ENCODE results near the gene VANGL2. TPM values are rescaled to one million over a fixed set of nuclear protein-coding genes. Genes with fewer than 3 reads are reported as not detected.
A peak's percentile ranks its signal among the peaks of the same experiment; 100 is the strongest.

VANGL2 gene
- total RNA-seq, 4 donors from 2014 or later = 0.20 to 3.7 (median 2.7) TPM

GRCh38 chr1:160432371-160432786 lies 32.0 kb downstream of the VANGL2 start:
- no peaks in the 10 kb centered on the region for H3K36me3 ChIP-seq
- H3K27ac ChIP-seq = peak overlapping the region in 1 of 4 donors; percentile 5
- TF ChIP-seq POLR2A (IDR thresholded peaks at IDR 0.05) = no peak
- TF ChIP-seq CTCF (IDR thresholded peaks at IDR 0.05) = no peak
- TF ChIP-seq POLR2AphosphoS5 (IDR thresholded peaks at IDR 0.05) = no peak
- no peak for TF ChIP-seq EP300 (IDR thresholded peaks at IDR 0.05; ENCODE audit: low read depth)
- H3K9me3 ChIP-seq = no peaks in the 10 kb centered on the region
- no peak for DNase-seq
- H3K4me1 ChIP-seq = peaks cover 3 to 32% (median 7%) of the 10 kb centered on the region in 4 donors
- intact Hi-C loops (cut with DNase I; ENCODE audit: low total_unique reads) (no loop called here), in situ Hi-C loops (cut with MboI; ENCODE audit: low pct_ligation_motif_present in 1 of 4, low pct_unique_long_range_greater_than_20kb in 1 of 4, low sequenced_read_pairs in 3 of 4) (loop anchor here in 2 of 4 donors (10.0 to 25.0 kb wide), 2 partner anchors 112 to 180 kb away; no protein-coding TSS in a partner anchor)
- no peak overlapping the region for H3K4me3 ChIP-seq
- no peaks in the 10 kb centered on the region for H3K27me3 ChIP-seq

- 61 to 70% methylated on average over 2 of the region's 2 CpGs for WGBS, 2 donors (ENCODE audit: low coverage in 1 of 2)
- Histone ChIP-seq H3K9me3 (no peaks in the 10 kb centered on the region), H3K4me3 (no peak overlapping the region), H3K27ac (no peak overlapping the region), H3K36me3 (no peaks in the 10 kb centered on the region), H3K27me3 (no peaks in the 10 kb centered on the region), H3K4me1 (peaks cover 0 to 9% (median 4%) of the 10 kb centered on the region in 4 donors)
- no peak for DNase-seq
- in situ Hi-C loops (cut with MboI; ENCODE audit: low pct_ligation_motif_present in 1 of 4, low pct_unique_long_range_greater_than_20kb in 1 of 4, low sequenced_read_pairs in 3 of 4) = loop anchor here in 2 of 4 donors (10.0 to 25.0 kb wide), 2 partner anchors 108 to 175 kb away; no protein-coding TSS in a partner anchor
- intact Hi-C loops (cut with DNase I; ENCODE audit: low total_unique reads) = no loop called here
- TF ChIP-seq CTCF (IDR thresholded peaks at IDR 0.05) = no peak
- no peak for TF ChIP-seq POLR2A (IDR thresholded peaks at IDR 0.05)
Measured at GRCh38 chr1:160436966-160437365, 36.6 kb downstream of the VANGL2 start.

DNA sequence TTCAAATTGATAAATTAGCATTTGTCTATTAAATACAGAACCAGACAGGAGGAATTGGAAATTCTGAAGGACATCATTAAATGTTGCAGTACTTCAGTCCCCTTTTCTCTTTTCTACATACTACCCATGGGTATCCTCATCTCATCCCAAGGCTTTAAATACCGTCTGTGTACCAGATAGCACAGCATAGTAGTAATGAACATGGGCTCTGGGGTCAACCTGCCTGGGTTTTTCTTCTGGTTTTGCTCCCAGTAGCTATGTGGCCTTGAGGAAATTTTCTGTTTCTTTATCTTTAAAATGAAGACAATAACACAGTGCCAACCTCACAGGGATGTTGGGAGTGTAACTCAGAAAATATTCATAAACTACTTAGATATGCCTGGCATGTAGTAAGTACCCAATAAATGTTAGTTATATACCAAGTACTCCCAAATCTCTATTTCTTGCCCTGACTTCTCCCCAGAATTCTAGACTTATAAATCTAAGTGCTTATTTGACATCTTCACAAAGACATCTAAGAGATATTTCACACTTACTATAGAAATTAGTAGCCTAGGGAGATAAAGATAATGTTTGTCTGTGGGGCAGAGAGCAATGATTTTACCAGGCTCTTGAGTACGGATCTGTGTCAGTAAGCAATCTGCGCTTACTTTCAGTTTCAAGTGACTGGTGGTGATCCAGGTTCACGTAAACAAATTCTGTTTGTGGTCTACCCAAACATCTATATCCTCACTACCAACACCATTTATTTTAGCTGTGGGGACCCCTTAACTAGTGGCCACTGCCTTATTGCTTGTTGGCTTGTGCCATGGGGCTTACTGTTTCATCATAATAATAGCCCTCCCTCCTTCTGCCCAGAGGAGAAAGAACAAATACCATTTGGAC lies 37.3 kb downstream of the VANGL2 start:
- H3K4me1 ChIP-seq = peaks cover 0 to 7% (median 2%) of the 10 kb centered on the region in 4 donors
- WGBS, 2 donors (ENCODE audit: low coverage in 1 of 2) = 37 to 60% methylated on average over 2 to 4 of the region's 4 CpGs
- intact Hi-C loops (cut with DNase I; ENCODE audit: low total_unique reads) (no loop called here), in situ Hi-C loops (cut with MboI; ENCODE audit: low pct_ligation_motif_present in 1 of 4, low pct_unique_long_range_greater_than_20kb in 1 of 4, low sequenced_read_pairs in 3 of 4) (loop anchor here in 2 of 4 donors (10.0 to 25.0 kb wide), 2 partner anchors 107 to 175 kb away; no protein-coding TSS in a partner anchor)
- no peak overlapping the region for H3K4me3 ChIP-seq
- no peak for DNase-seq
- TF ChIP-seq CTCF (IDR thresholded peaks at IDR 0.05) = no peak
- no peak for TF ChIP-seq EP300 (IDR thresholded peaks at IDR 0.05; ENCODE audit: low read depth)
- TF ChIP-seq POLR2A (IDR thresholded peaks at IDR 0.05) = no peak
- TF ChIP-seq POLR2AphosphoS5 (IDR thresholded peaks at IDR 0.05) = no peak
- no peaks in the 10 kb centered on the region for H3K36me3 ChIP-seq
- peak overlapping the region; percentile 10 to 53 (median 46) for H3K27ac ChIP-seq
- no peaks in the 10 kb centered on the region for H3K9me3 ChIP-seq
- no peaks in the 10 kb centered on the region for H3K27me3 ChIP-seq

DNA sequence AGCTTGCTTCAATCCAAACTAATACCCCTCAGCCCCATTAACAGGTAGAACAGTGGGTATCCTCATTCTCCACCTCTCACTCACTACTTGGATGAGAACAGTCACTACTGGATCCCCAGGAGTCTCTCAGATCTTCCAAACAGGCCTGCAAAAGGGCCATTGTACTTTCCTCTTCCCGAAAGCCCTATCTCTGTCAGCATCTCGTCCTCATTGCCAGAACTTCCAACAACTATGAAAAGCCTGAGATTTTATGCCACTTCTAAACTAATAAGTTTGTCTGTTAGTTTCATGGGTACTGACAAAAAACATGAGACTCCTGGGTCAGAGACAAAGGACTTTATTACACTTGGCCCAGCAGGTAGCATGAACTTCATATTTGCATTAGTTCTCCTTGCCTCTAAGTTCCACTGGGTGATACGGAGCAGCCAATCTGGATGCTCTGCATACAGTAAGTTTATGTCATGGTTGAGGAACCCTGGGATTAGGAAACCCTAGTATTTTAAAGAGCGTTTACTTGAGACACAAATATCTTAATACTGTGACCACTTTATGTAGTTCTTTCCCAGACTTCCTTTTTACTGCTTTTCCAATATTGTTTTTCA lies 38.1 kb downstream of the VANGL2 start:
- Histone ChIP-seq H3K9me3 (no peaks in the 10 kb centered on the region), H3K36me3 (no peaks in the 10 kb centered on the region), H3K4me1 (peaks cover 0 to 7% (median 0%) of the 10 kb centered on the region in 4 donors), H3K27me3 (no peaks in the 10 kb centered on the region), H3K27ac (peak overlapping the region in 3 of 4 donors; percentile 41 to 53 (median 51)), H3K4me3 (no peak overlapping the region)
- intact Hi-C loops (cut with DNase I; ENCODE audit: low total_unique reads) (no loop called here), in situ Hi-C loops (cut with MboI; ENCODE audit: low pct_ligation_motif_present in 1 of 4, low pct_unique_long_range_greater_than_20kb in 1 of 4, low sequenced_read_pairs in 3 of 4) (loop anchor here in 2 of 4 donors (10.0 to 25.0 kb wide), 2 partner anchors 106 to 174 kb away; no protein-coding TSS in a partner anchor)
- no peak for DNase-seq
- 74 to 88% methylated on average over 4 of the region's 4 CpGs for WGBS, 2 donors (ENCODE audit: low coverage in 1 of 2)
- no peak for TF ChIP-seq EP300 (IDR thresholded peaks at IDR 0.05; ENCODE audit: low read depth)
- TF ChIP-seq POLR2A (IDR thresholded peaks at IDR 0.05) = no peak
- no peak for TF ChIP-seq POLR2AphosphoS5 (IDR thresholded peaks at IDR 0.05)
- TF ChIP-seq CTCF (IDR thresholded peaks at IDR 0.05) = no peak

All from transverse colon (tissue), 4 donors.